ENCODE measurements around the gene COMTD1.

GRCh38 chr10:75207079-75207856 is 28.5 kb downstream of the COMTD1 start:
- no peak for TF ChIP-seq EZH2 (IDR thresholded peaks at IDR 0.05; ENCODE audit: borderline replicate concordance, low read depth, low read length, severe bottlenecking)
- TF ChIP-seq CTCF (IDR thresholded peaks at IDR 0.05; ENCODE audit: extremely low read depth in 1 of 2, insufficient read depth in 1 of 2, low read depth in 1 of 2, low read length in 2 of 2) = no peak
- no peak for TF ChIP-seq POLR2A (IDR thresholded peaks at IDR 0.05; ENCODE audit: low read depth, low read length)
